Measurements from ENCODE around the gene CKS2. TPM values are rescaled to one million over a fixed set of nuclear protein-coding genes. Genes with fewer than 3 reads are reported as not detected.
"Not testable (repeated sequence)": the region's sequence is repeated elsewhere in the genome, so short reads cannot be mapped to it uniquely, and the experiment has no call there.

The CKS2 gene
- total RNA-seq, 1 donor from 2014 or later = 23.7 TPM

DNA sequence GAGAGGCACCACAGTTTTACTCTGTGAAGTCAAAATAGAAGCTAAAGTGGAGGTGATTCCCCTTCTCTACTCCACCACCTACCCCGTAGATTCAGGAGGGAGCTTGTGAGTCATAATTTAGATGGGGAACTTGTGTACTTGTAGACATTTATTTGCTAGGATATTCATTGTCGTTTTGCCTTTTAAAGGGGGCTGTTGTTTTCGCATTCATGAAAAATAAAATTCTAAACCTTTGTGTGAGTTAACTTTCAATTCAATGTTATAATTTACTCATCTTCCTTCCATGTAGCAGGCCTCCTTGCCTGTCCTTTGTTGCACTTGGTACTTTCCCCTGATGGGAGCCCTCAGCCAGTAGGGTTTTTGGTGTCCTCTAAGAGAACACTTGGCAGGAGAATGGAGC lies 29.3 kb downstream of the CKS2 start:
- H3K27ac Mint-ChIP-seq (ENCODE audit: unreplicated experiment) = no peak overlapping the region
- no peaks in the 10 kb centered on the region for H3K4me1 Mint-ChIP-seq (ENCODE audit: unreplicated experiment)
- no peak overlapping the region for H3K4me3 Mint-ChIP-seq (ENCODE audit: unreplicated experiment)

DNA sequence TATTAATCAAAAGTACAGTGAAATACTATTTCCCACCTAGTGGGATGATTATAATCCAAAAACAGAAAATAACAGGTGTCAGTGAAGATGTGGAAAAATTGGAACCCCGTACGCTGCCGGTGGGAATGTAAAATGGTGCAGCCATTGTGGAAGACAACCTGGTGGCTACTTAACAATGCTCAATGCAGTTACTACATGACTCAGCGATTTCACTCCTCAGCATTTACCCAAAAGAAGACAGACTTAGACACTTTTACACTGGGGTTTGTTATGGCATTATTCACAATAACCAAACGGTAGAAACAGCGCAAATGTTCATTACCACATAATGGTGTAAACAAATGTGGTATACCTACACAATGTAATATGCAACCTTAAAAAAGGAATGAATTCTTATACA lies 31.2 kb downstream of the CKS2 start:
- Mint-ChIP-seq H3K4me3 (ENCODE audit: unreplicated experiment) (no peak overlapping the region), H3K36me3 (ENCODE audit: unreplicated experiment) (peaks cover 77% of the 10 kb centered on the region), H3K4me1 (ENCODE audit: unreplicated experiment) (no peaks in the 10 kb centered on the region), H3K27ac (ENCODE audit: unreplicated experiment) (no peak overlapping the region), H3K9me3 (ENCODE audit: unreplicated experiment) (no peaks in the 10 kb centered on the region), H3K27me3 (ENCODE audit: unreplicated experiment) (no peaks in the 10 kb centered on the region)
- no peak for DNase-seq (ENCODE audit: extremely low spot score, unreplicated experiment)
- TF ChIP-seq, protein P1, sequence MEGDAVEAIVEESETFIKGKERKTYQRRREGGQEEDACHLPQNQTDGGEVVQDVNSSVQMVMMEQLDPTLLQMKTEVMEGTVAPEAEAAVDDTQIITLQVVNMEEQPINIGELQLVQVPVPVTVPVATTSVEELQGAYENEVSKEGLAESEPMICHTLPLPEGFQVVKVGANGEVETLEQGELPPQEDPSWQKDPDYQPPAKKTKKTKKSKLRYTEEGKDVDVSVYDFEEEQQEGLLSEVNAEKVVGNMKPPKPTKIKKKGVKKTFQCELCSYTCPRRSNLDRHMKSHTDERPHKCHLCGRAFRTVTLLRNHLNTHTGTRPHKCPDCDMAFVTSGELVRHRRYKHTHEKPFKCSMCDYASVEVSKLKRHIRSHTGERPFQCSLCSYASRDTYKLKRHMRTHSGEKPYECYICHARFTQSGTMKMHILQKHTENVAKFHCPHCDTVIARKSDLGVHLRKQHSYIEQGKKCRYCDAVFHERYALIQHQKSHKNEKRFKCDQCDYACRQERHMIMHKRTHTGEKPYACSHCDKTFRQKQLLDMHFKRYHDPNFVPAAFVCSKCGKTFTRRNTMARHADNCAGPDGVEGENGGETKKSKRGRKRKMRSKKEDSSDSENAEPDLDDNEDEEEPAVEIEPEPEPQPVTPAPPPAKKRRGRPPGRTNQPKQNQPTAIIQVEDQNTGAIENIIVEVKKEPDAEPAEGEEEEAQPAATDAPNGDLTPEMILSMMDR (IDR thresholded peaks at IDR 0.05) = no peak

More for the DNA sequence above, 29.3 kb downstream of the CKS2 start:
- DNase-seq (ENCODE audit: extremely low spot score, unreplicated experiment) = no peak
- Mint-ChIP-seq H3K9me3 (ENCODE audit: unreplicated experiment) (no peaks in the 10 kb centered on the region), H3K36me3 (ENCODE audit: unreplicated experiment) (peaks cover 65% of the 10 kb centered on the region), H3K27me3 (ENCODE audit: unreplicated experiment) (no peaks in the 10 kb centered on the region)
- TF ChIP-seq, protein P1 (IDR thresholded peaks at IDR 0.05) = no peak

DNA sequence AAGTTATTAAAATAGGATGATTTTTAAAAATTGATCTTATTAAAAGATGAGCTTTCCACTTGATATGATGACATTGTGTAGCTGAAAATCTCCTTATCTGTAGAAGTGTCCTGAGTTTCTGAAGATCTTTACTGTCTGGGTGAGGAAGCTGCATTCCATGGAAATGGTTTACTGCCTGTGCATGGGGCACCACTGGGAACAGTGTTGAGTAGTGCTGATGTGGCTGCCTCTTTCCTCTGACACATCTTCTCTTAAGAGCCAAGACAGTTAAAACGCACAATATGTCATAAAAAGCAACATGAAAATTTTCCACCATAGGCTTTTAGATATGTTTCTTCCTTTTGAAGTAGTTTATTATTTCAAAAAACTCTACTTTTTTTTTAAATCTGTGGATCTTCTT lies 32.0 kb downstream of the CKS2 start:
- H3K36me3 Mint-ChIP-seq (ENCODE audit: unreplicated experiment) = peaks cover 76% of the 10 kb centered on the region
- no peak for DNase-seq (ENCODE audit: extremely low spot score, unreplicated experiment)
- no peaks in the 10 kb centered on the region for H3K9me3 Mint-ChIP-seq (ENCODE audit: unreplicated experiment)
- H3K27ac Mint-ChIP-seq (ENCODE audit: unreplicated experiment) = no peak overlapping the region
- TF ChIP-seq, protein P1 (IDR thresholded peaks at IDR 0.05) = no peak
- no peaks in the 10 kb centered on the region for H3K4me1 Mint-ChIP-seq (ENCODE audit: unreplicated experiment)
- H3K27me3 Mint-ChIP-seq (ENCODE audit: unreplicated experiment) = no peaks in the 10 kb centered on the region
- no peak overlapping the region for H3K4me3 Mint-ChIP-seq (ENCODE audit: unreplicated experiment)

DNA sequence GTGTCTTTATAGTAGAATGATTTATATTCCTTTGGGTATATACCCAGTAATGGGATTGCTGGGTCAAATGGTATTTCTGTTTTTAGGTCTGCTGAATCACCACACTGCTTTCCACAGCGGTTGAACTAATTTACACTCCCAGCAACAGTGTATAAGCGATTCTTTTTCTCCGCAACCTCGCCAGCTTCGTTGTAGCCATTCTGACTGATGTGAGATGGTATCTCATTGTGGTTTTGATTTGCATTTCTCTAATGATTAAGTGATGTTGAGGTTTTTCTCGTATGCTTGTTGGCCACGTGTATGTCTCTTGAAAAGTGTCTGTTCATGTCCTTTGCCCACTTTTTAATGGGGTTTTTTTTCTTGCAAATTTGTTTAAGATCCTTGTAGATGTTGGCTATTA lies 32.8 kb downstream of the CKS2 start:
- not testable (repeated sequence) for H3K4me1 Mint-ChIP-seq (ENCODE audit: unreplicated experiment); H3K27ac Mint-ChIP-seq (ENCODE audit: unreplicated experiment); H3K4me3 Mint-ChIP-seq (ENCODE audit: unreplicated experiment); H3K9me3 Mint-ChIP-seq (ENCODE audit: unreplicated experiment); H3K27me3 Mint-ChIP-seq (ENCODE audit: unreplicated experiment); DNase-seq (ENCODE audit: extremely low spot score, unreplicated experiment)
- H3K36me3 Mint-ChIP-seq (ENCODE audit: unreplicated experiment) = peaks cover 76% of the 10 kb centered on the region

DNA sequence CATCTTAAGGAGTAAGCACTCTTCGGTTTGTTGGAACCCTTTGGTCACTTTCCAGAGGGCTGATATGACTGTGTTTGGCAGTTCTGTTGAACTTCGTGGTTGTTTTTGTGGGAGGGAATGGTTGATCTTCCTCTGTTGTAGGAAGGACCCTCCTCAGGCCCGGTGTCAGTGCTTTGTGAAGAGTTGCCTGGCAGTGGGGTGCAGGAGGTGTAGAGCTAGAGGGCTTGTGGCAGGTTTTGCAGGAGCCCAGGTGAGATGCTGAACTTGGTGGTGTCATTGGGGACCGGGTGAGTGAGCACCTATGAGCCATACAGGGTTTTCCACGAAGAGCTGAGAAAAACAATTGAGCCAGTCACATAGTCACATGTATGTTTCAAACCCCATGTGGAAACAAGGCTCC lies 34.5 kb downstream of the CKS2 start:
- TF ChIP-seq, protein P1 (IDR thresholded peaks at IDR 0.05) = no peak
- no peaks in the 10 kb centered on the region for H3K9me3 Mint-ChIP-seq (ENCODE audit: unreplicated experiment)
- no peaks in the 10 kb centered on the region for H3K4me1 Mint-ChIP-seq (ENCODE audit: unreplicated experiment)
- no peak overlapping the region for H3K27ac Mint-ChIP-seq (ENCODE audit: unreplicated experiment)
- no peak for DNase-seq (ENCODE audit: extremely low spot score, unreplicated experiment)
- H3K4me3 Mint-ChIP-seq (ENCODE audit: unreplicated experiment) = no peak overlapping the region
- H3K36me3 Mint-ChIP-seq (ENCODE audit: unreplicated experiment) = peaks cover 88% of the 10 kb centered on the region
- no peaks in the 10 kb centered on the region for H3K27me3 Mint-ChIP-seq (ENCODE audit: unreplicated experiment)

DNA sequence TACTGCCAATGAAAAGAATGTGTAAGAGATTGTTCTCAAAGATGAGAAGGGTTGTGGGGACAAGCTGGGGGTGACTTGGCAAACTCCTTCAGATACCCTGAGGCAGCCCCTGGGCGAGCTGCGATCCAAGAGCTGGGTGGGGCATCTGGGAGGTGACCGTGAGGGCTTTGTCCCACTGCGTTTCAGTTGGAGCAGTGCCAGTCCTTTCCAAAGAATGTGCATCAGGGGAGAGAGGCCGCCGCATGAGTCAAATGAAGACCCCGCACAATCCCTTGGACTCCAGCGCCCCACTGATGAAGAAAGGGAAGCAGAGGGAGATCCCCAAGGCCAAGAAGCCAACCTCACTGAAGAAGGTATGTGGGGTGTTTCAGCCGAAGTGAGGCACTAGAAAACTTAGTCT lies 35.7 kb downstream of the CKS2 start:
- no peak for DNase-seq (ENCODE audit: extremely low spot score, unreplicated experiment)
- Mint-ChIP-seq H3K4me3 (ENCODE audit: unreplicated experiment) (no peak overlapping the region), H3K9me3 (ENCODE audit: unreplicated experiment) (no peaks in the 10 kb centered on the region), H3K27ac (ENCODE audit: unreplicated experiment) (no peak overlapping the region), H3K27me3 (ENCODE audit: unreplicated experiment) (no peaks in the 10 kb centered on the region), H3K4me1 (ENCODE audit: unreplicated experiment) (no peaks in the 10 kb centered on the region), H3K36me3 (ENCODE audit: unreplicated experiment) (peaks cover 84% of the 10 kb centered on the region)
- TF ChIP-seq, protein P1 (IDR thresholded peaks at IDR 0.05) = no peak
